ENCODE data around the gene CEBPE. TPM values are rescaled to one million over a fixed set of nuclear protein-coding genes. Genes with fewer than 3 reads are reported as not detected.

Gene CEBPE
- total RNA-seq, 1 experiment from 2014 or later, result not detected

DNA sequence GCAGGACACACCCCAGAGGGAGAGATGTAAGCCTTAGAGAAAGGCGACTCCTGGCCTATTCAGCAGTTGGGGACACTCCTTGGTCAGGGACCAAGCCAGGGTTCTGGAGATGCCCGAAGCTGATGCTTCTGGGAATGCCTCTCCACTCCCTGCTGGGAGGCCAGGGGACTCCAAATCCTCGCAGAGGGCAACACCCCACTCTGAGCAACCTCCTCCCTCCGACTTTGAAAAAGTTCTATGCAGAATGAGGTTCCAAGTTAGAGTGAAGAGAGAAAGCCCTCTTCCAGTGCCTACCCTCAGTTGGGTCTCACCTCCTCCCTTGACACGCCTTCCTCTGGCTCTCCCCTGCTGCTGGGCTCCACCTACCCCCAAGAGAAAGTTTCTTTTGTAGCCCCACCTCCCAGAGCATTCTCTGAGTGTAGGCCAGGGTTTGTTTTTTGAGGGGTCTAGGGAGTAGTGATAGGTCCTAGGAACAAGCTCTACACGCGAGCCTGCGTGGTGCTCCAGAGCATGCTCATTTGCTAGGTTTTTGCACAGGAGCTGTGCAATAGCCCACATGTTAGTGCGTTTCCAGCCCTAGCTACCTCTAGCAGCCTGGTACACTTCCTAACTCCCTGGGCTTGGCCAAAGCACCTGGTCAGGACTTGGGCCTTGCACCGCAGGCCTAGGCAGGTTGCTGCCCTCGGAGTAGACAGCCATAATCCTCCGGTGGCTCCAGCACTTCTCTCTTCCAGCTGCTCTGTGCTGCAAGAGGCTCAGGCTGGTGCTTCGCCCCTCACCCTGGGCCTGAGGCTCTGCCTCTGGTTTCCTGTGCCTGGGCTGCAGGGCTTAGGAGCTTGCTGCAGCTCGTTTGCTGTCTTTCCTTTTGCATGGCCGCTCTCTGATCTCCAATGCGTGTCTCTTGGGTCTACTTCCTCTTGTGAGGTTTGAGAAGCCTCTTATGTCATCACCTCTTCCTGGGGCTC, 590 bp upstream of the CEBPE start:
- H4K20me1 ChIP-seq (ENCODE audit: insufficient read depth), result no peaks in the 10 kb centered on the region
- H3K9me3 ChIP-seq (ENCODE audit: insufficient read depth, low read depth), result no peaks in the 10 kb centered on the region
- H3K9me2 ChIP-seq (ENCODE audit: insufficient read depth), result no peaks in the 10 kb centered on the region
- no peak overlapping the region for H3K4me3 ChIP-seq
- H3K4me2 ChIP-seq, result no peak overlapping the region
- BruUV-seq (replicated peaks), result no TSS peak
- ChIA-PET POLR2A (ENCODE audit: unreplicated experiment) (no interaction called here), CTCF (interaction anchor here (0.6 to 1.3 kb wide), 3 partner anchors 49 to 181 kb away, joined by 4 to 7 read pairs (median 5); no protein-coding TSS in a partner anchor)
- intact Hi-C loops (cut with micrococcal nuclease; ENCODE audit: unreplicated experiment), result loop anchor here (1.0 to 10.0 kb wide), 4 partner anchors 68 to 261 kb away; no protein-coding TSS in a partner anchor
- H3K36me3 ChIP-seq (ENCODE audit: low read depth), result no peaks in the 10 kb centered on the region
- TF ChIP-seq EZH2 (IDR thresholded peaks at IDR 0.05; ENCODE audit: low read depth), result no peak
- TF ChIP-seq, protein P1, sequence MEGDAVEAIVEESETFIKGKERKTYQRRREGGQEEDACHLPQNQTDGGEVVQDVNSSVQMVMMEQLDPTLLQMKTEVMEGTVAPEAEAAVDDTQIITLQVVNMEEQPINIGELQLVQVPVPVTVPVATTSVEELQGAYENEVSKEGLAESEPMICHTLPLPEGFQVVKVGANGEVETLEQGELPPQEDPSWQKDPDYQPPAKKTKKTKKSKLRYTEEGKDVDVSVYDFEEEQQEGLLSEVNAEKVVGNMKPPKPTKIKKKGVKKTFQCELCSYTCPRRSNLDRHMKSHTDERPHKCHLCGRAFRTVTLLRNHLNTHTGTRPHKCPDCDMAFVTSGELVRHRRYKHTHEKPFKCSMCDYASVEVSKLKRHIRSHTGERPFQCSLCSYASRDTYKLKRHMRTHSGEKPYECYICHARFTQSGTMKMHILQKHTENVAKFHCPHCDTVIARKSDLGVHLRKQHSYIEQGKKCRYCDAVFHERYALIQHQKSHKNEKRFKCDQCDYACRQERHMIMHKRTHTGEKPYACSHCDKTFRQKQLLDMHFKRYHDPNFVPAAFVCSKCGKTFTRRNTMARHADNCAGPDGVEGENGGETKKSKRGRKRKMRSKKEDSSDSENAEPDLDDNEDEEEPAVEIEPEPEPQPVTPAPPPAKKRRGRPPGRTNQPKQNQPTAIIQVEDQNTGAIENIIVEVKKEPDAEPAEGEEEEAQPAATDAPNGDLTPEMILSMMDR (conservative IDR thresholded peaks at IDR 0.05), result no peak
- no peaks in the 10 kb centered on the region for H3K27me3 ChIP-seq (ENCODE audit: insufficient read depth, low read depth)
- no peaks in the 10 kb centered on the region for H3K79me2 ChIP-seq (ENCODE audit: low read depth)
- DNase-seq, result no peak
- H3F3A ChIP-seq (ENCODE audit: insufficient read depth, low read depth), result peaks cover 14% of the 10 kb centered on the region; the same call in 1 of the 2 replicates
- H3K4me1 ChIP-seq (replicated peaks; ENCODE audit: insufficient read depth), result peaks cover 17% of the 10 kb centered on the region
- no peak overlapping the region for H2AFZ ChIP-seq
- H3K27ac ChIP-seq, result no peak overlapping the region

GRCh38 chr14:23117371-23118020, 1.6 kb downstream of the CEBPE start:
- no peak for TF ChIP-seq EZH2 (IDR thresholded peaks at IDR 0.05; ENCODE audit: low read depth)
- TF ChIP-seq, protein P1 (conservative IDR thresholded peaks at IDR 0.05), result no peak
- H2AFZ ChIP-seq, result no peak overlapping the region
- no peaks in the 10 kb centered on the region for H4K20me1 ChIP-seq (ENCODE audit: insufficient read depth)
- H3K4me3 ChIP-seq, result no peak overlapping the region
- no peak for DNase-seq
- H3K27ac ChIP-seq, result no peak overlapping the region
- BruUV-seq (replicated peaks), result no TSS peak
- CTCF ChIA-PET, result no interaction called here
- H3K9me3 ChIP-seq (ENCODE audit: insufficient read depth, low read depth), result no peaks in the 10 kb centered on the region
- H3F3A ChIP-seq (ENCODE audit: insufficient read depth, low read depth), result peaks cover 18% of the 10 kb centered on the region; the same call in 1 of the 2 replicates
- H3K79me2 ChIP-seq (ENCODE audit: low read depth), result no peaks in the 10 kb centered on the region
- H3K9me2 ChIP-seq (ENCODE audit: insufficient read depth), result no peaks in the 10 kb centered on the region
- peaks cover 39% of the 10 kb centered on the region for H3K4me1 ChIP-seq (replicated peaks; ENCODE audit: insufficient read depth)
- H3K4me2 ChIP-seq, result no peak overlapping the region
- H3K27me3 ChIP-seq (ENCODE audit: insufficient read depth, low read depth), result no peaks in the 10 kb centered on the region
- H3K36me3 ChIP-seq (ENCODE audit: low read depth), result no peaks in the 10 kb centered on the region
- POLR2A ChIA-PET (ENCODE audit: unreplicated experiment), result no interaction called here
- intact Hi-C loops (cut with micrococcal nuclease; ENCODE audit: unreplicated experiment), result no loop called here

- BruUV-seq (replicated peaks), result no TSS peak
- H3K27me3 ChIP-seq (ENCODE audit: insufficient read depth, low read depth), result no peaks in the 10 kb centered on the region
- peaks cover 41% of the 10 kb centered on the region for H3K4me1 ChIP-seq (replicated peaks; ENCODE audit: insufficient read depth)
- ChIA-PET POLR2A (ENCODE audit: unreplicated experiment) (interaction anchor here (0.6 kb wide), 1 partner anchor 205 kb away, joined by 4 read pairs; no protein-coding TSS in a partner anchor), CTCF (no interaction called here)
- H3F3A ChIP-seq (ENCODE audit: insufficient read depth, low read depth), result peaks cover 18% of the 10 kb centered on the region; the same call in 1 of the 2 replicates
- H3K4me3 ChIP-seq, result no peak overlapping the region
- TF ChIP-seq EZH2 (IDR thresholded peaks at IDR 0.05; ENCODE audit: low read depth), result no peak
- TF ChIP-seq, protein P1 (conservative IDR thresholded peaks at IDR 0.05), result no peak
- H3K36me3 ChIP-seq (ENCODE audit: low read depth), result no peaks in the 10 kb centered on the region
- H3K4me2 ChIP-seq, result peak overlapping the region; percentile 65
- H3K9me2 ChIP-seq (ENCODE audit: insufficient read depth), result no peaks in the 10 kb centered on the region
- H4K20me1 ChIP-seq (ENCODE audit: insufficient read depth), result no peaks in the 10 kb centered on the region
- no peaks in the 10 kb centered on the region for H3K79me2 ChIP-seq (ENCODE audit: low read depth)
- no peak overlapping the region for H2AFZ ChIP-seq
- H3K27ac ChIP-seq, result peak overlapping the region; percentile 90
- no peak for DNase-seq
- intact Hi-C loops (cut with micrococcal nuclease; ENCODE audit: unreplicated experiment), result no loop called here
- H3K9me3 ChIP-seq (ENCODE audit: insufficient read depth, low read depth), result no peaks in the 10 kb centered on the region
Observed at GRCh38 chr14:23115918-23116317, 3.1 kb downstream of the CEBPE start.
